Measurements from ENCODE around the gene AGBL4. TPM values are rescaled to one million over a fixed set of nuclear protein-coding genes. Genes with fewer than 3 reads are reported as not detected.

The AGBL4 gene
- total RNA-seq, 1 experiment from 2014 or later, result not detected

DNA sequence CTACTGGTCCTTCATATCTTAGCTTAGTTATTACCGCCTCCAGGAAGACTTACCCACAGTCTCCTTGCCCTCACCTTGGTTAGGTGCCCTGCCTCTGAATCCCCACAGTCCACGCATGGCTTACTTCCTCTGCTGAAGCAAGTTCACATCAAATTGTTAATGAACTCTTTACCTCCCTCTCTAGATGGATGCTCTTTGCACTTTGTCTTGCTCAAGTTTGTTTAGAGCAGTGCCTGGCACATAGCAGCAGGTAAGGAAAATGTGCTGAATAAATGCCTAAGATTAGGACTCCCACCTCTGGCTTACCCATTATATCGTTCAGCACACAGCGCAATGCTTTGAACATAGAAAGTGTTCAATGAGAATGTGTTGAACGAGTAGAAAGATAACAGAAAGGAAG, 1337.6 kb downstream of the AGBL4 start:
- TF ChIP-seq, protein P1, sequence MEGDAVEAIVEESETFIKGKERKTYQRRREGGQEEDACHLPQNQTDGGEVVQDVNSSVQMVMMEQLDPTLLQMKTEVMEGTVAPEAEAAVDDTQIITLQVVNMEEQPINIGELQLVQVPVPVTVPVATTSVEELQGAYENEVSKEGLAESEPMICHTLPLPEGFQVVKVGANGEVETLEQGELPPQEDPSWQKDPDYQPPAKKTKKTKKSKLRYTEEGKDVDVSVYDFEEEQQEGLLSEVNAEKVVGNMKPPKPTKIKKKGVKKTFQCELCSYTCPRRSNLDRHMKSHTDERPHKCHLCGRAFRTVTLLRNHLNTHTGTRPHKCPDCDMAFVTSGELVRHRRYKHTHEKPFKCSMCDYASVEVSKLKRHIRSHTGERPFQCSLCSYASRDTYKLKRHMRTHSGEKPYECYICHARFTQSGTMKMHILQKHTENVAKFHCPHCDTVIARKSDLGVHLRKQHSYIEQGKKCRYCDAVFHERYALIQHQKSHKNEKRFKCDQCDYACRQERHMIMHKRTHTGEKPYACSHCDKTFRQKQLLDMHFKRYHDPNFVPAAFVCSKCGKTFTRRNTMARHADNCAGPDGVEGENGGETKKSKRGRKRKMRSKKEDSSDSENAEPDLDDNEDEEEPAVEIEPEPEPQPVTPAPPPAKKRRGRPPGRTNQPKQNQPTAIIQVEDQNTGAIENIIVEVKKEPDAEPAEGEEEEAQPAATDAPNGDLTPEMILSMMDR (IDR thresholded peaks at IDR 0.05; ENCODE audit: insufficient read depth in 1 of 2, low read depth in 1 of 2, low read length in 1 of 2, severe bottlenecking in 1 of 2, unreplicated experiment in 1 of 2), result no peak
- H3K36me3 ChIP-seq (ENCODE audit: control insufficient read depth, insufficient read depth, low read length), result no peaks in the 10 kb centered on the region
- no peak overlapping the region for H3K27ac Mint-ChIP-seq (ENCODE audit: unreplicated experiment)
- no peaks in the 10 kb centered on the region for H3K9me3 Mint-ChIP-seq (ENCODE audit: unreplicated experiment)
- H3K27me3 ChIP-seq (replicated peaks; ENCODE audit: control insufficient read depth, insufficient read depth, low read length), result no peaks in the 10 kb centered on the region
- ChIA-PET CTCF (interaction anchor here (0.8 kb wide), 1 partner anchor 131 kb away, joined by 3 read pairs; no protein-coding TSS in a partner anchor), POLR2A (no interaction called here)
- H3K4me3 Mint-ChIP-seq (ENCODE audit: unreplicated experiment), result no peak overlapping the region
- H3K27me3 Mint-ChIP-seq (ENCODE audit: insufficient read depth, unreplicated experiment), result peaks cover 3% of the 10 kb centered on the region
- no peaks in the 10 kb centered on the region for H3K9me3 ChIP-seq
- BruUV-seq (replicated peaks), result no TSS peak
- no peak for DNase-seq
- no peaks in the 10 kb centered on the region for H3K36me3 Mint-ChIP-seq (ENCODE audit: insufficient read depth, unreplicated experiment)
- H3K4me1 Mint-ChIP-seq (ENCODE audit: low read depth, unreplicated experiment), result peaks cover 6% of the 10 kb centered on the region
- H3K4me1 ChIP-seq, result no peaks in the 10 kb centered on the region
- intact Hi-C loops (cut with micrococcal nuclease; ENCODE audit: unreplicated experiment), result no loop called here
- H3K4me3 ChIP-seq (ENCODE audit: low read depth, low read length), result no peak overlapping the region

DNA sequence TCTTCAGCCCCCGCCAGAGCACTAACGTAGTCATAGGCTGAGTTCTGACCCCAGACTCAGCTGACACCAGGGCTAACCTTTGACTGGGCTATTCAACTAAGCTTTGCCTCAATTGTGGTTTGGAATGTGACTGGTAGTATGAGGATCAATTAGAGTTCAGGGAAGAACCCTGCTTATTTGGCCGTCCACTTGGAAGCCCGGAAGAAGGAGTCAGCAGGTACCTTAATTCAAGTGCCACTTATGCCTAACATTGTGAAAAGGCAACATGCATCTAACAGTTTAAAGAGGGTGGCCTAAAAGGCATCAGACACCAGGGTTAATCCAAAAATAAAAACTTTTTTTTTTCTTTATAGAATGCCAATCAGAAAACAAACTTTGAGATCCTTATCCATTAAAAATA, 1339.4 kb downstream of the AGBL4 start:
- Histone ChIP-seq H3K36me3 (ENCODE audit: control insufficient read depth, insufficient read depth, low read length) (no peaks in the 10 kb centered on the region), H3K27me3 (replicated peaks; ENCODE audit: control insufficient read depth, insufficient read depth, low read length) (no peaks in the 10 kb centered on the region), H3K9me3 (no peaks in the 10 kb centered on the region), H3K4me1 (no peaks in the 10 kb centered on the region), H3K4me3 (ENCODE audit: low read depth, low read length) (no peak overlapping the region)
- Mint-ChIP-seq H3K9me3 (ENCODE audit: unreplicated experiment) (no peaks in the 10 kb centered on the region), H3K4me3 (ENCODE audit: unreplicated experiment) (no peak overlapping the region), H3K27ac (ENCODE audit: unreplicated experiment) (no peak overlapping the region), H3K27me3 (ENCODE audit: insufficient read depth, unreplicated experiment) (peaks cover 3% of the 10 kb centered on the region), H3K36me3 (ENCODE audit: insufficient read depth, unreplicated experiment) (no peaks in the 10 kb centered on the region), H3K4me1 (ENCODE audit: low read depth, unreplicated experiment) (peaks cover 6% of the 10 kb centered on the region)
- ChIA-PET CTCF (no interaction called here), POLR2A (no interaction called here)
- BruUV-seq (replicated peaks), result no TSS peak
- intact Hi-C loops (cut with micrococcal nuclease; ENCODE audit: unreplicated experiment), result no loop called here
- TF ChIP-seq, protein P1 (IDR thresholded peaks at IDR 0.05; ENCODE audit: insufficient read depth in 1 of 2, low read depth in 1 of 2, low read length in 1 of 2, severe bottlenecking in 1 of 2, unreplicated experiment in 1 of 2), result no peak
- no peak for DNase-seq

DNA sequence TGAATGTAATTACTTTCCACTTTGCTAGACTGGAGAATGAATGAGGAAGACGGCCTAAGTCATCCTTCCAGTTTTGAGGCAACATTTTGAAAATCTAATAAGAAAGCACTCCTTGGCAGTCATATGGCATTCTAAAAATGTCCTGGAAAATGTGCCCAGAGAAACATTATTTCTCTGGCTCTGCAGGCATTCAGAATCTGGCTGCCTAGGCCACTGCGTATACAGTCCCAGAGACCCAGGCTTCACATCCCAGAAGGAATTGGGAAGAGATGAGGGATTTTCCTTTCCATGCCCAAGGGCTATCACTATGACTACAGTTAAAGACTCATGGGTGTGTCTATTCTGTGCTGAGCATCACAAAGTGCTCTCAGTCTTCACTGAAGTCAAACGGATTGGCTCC, 1339.9 kb downstream of the AGBL4 start:
- H3K9me3 Mint-ChIP-seq (ENCODE audit: unreplicated experiment), result no peaks in the 10 kb centered on the region
- no TSS peak for BruUV-seq (replicated peaks)
- no peak overlapping the region for H3K4me3 ChIP-seq (ENCODE audit: low read depth, low read length)
- intact Hi-C loops (cut with micrococcal nuclease; ENCODE audit: unreplicated experiment), result no loop called here
- TF ChIP-seq, protein P1 (IDR thresholded peaks at IDR 0.05; ENCODE audit: insufficient read depth in 1 of 2, low read depth in 1 of 2, low read length in 1 of 2, severe bottlenecking in 1 of 2, unreplicated experiment in 1 of 2), result no peak
- POLR2A ChIA-PET, result no interaction called here
- H3K36me3 ChIP-seq (ENCODE audit: control insufficient read depth, insufficient read depth, low read length), result no peaks in the 10 kb centered on the region
- no peaks in the 10 kb centered on the region for H3K36me3 Mint-ChIP-seq (ENCODE audit: insufficient read depth, unreplicated experiment)
- peaks cover 3% of the 10 kb centered on the region for H3K27me3 Mint-ChIP-seq (ENCODE audit: insufficient read depth, unreplicated experiment)
- no peaks in the 10 kb centered on the region for H3K27me3 ChIP-seq (replicated peaks; ENCODE audit: control insufficient read depth, insufficient read depth, low read length)
- no peaks in the 10 kb centered on the region for H3K4me1 ChIP-seq
- H3K4me1 Mint-ChIP-seq (ENCODE audit: low read depth, unreplicated experiment), result peaks cover 6% of the 10 kb centered on the region
- CTCF ChIA-PET, result no interaction called here
- no peak overlapping the region for H3K4me3 Mint-ChIP-seq (ENCODE audit: unreplicated experiment)
- no peak for DNase-seq
- H3K27ac Mint-ChIP-seq (ENCODE audit: unreplicated experiment), result no peak overlapping the region
- H3K9me3 ChIP-seq, result no peaks in the 10 kb centered on the region
